Ramos (cell line): ENCODE measurements around the gene OMD.
"Not testable (repeated sequence)": the region's sequence is repeated elsewhere in the genome, so short reads cannot be mapped to it uniquely, and the experiment has no call there.

ENCODE experiments used
- in situ Hi-C: fragments of 300-500 bp; cut with MboI; formaldehyde crosslinking; loops from one replicate; pipeline ENCODE4 v1.14.3; 2022; ENCODE audit warnings: low sequenced_read_pairs; ENCODE audit not compliant: unreplicated experiment

OMD gene

GRCh38 chr9:92422611-92423338, 1.5 kb downstream of the OMD start:
- in situ Hi-C loops: no loop called here

- in situ Hi-C loops: no loop called here
Measured at GRCh38 chr9:92414566-92414965, 9.7 kb downstream of the OMD start.

- in situ Hi-C loops: not testable (repeated sequence)
Measured at GRCh38 chr9:92411157-92411556, 13.1 kb downstream of the OMD start.

- in situ Hi-C loops: no loop called here
Measured at GRCh38 chr9:92408747-92409478, 15.4 kb downstream of the OMD start.

GRCh38 chr9:92407818-92408217, 16.5 kb downstream of the OMD start:
- in situ Hi-C loops: no loop called here

GRCh38 chr9:92406477-92406876, 17.8 kb downstream of the OMD start:
- in situ Hi-C loops: no loop called here

GRCh38 chr9:92405818-92406217, 18.5 kb downstream of the OMD start:
- in situ Hi-C loops: no loop called here

- in situ Hi-C loops: no loop called here
Measured at GRCh38 chr9:92404042-92404836, 20.0 kb downstream of the OMD start, which contains the start of gene OGN. OGN (minus strand) TSS chr9:92404578; CDS start chr9:92403407, 1,171 bp downstream.

- in situ Hi-C loops: no loop called here
Measured at GRCh38 chr9:92402826-92403745, 21.2 kb downstream of the OMD start.

GRCh38 chr9:92402360-92402759, 21.9 kb downstream of the OMD start:
- in situ Hi-C loops: no loop called here

GRCh38 chr9:92397853-92398252, 26.4 kb downstream of the OMD start:
- in situ Hi-C loops: no loop called here

GRCh38 chr9:92395617-92396016, 28.7 kb downstream of the OMD start:
- in situ Hi-C loops: no loop called here

- in situ Hi-C loops: no loop called here
Measured at GRCh38 chr9:92393686-92394085, 30.6 kb downstream of the OMD start.

GRCh38 chr9:92392690-92393089, 31.6 kb downstream of the OMD start:
- in situ Hi-C loops: no loop called here

GRCh38 chr9:92385953-92386352, 38.3 kb downstream of the OMD start:
- in situ Hi-C loops: no loop called here

- in situ Hi-C loops: no loop called here
Measured at GRCh38 chr9:92385477-92385876, 38.8 kb downstream of the OMD start.

GRCh38 chr9:92385001-92385400, 39.3 kb downstream of the OMD start:
- in situ Hi-C loops: no loop called here

GRCh38 chr9:92384375-92384774, 39.9 kb downstream of the OMD start:
- in situ Hi-C loops: no loop called here

GRCh38 chr9:92381775-92382174, 42.5 kb downstream of the OMD start:
- in situ Hi-C loops: no loop called here

GRCh38 chr9:92380603-92381002, 43.7 kb downstream of the OMD start:
- in situ Hi-C loops: no loop called here
